Loucy (cell line): ENCODE results near the gene PXT1.
A peak's percentile ranks its signal among the peaks of the same experiment; 100 is the strongest.

ENCODE experiments used
- H2AFZ ChIP-seq: fragments of 200-600 bp; sonication (generic); 2 replicates; pipeline ENCODE4 v1.6.0; 2016; ENCODE audit warnings: antibody characterized with exemption, mild to moderate bottlenecking, low read length, moderate library complexity
- H3F3A ChIP-seq: fragments of 200-600 bp; 2 replicates; pipeline ENCODE4 v1.6.0; 2016; ENCODE audit warnings: antibody characterized with exemption, low read depth, mild to moderate bottlenecking
- H3K27me3 ChIP-seq: fragments of 200-600 bp; sonication (generic); 2 replicates; pipeline ENCODE4 v1.6.1; 2014; ENCODE audit warnings: low read length, mild to moderate bottlenecking; ENCODE audit not compliant: insufficient read depth, poor library complexity, severe bottlenecking
- H3K36me3 ChIP-seq: fragments of 200-600 bp; sonication (generic); 2 replicates; pipeline ENCODE4 v1.6.1; 2016; ENCODE audit warnings: low read length; ENCODE audit not compliant: insufficient read depth
- H3K4me1 ChIP-seq: fragments of 200-600 bp; sonication (generic); 2 replicates; pipeline ENCODE4 v1.5.1; 2014; ENCODE audit warnings: low read length, mild to moderate bottlenecking; ENCODE audit not compliant: insufficient read depth, poor library complexity, severe bottlenecking
- H3K4me2 ChIP-seq: fragments of 200-600 bp; sonication (generic); 2 replicates; pipeline ENCODE4 v1.6.0; 2014; ENCODE audit warnings: antibody characterized with exemption, low read length, low read depth, mild to moderate bottlenecking; ENCODE audit not compliant: poor library complexity, severe bottlenecking
- H3K4me3 ChIP-seq: fragments of 200-600 bp; sonication (generic); 2 replicates; pipeline ENCODE4 v1.5.1; 2014; ENCODE audit warnings: low read length, mild to moderate bottlenecking, mixed read lengths; ENCODE audit not compliant: poor library complexity, severe bottlenecking
- H3K79me2 ChIP-seq: fragments of 200-600 bp; sonication (generic); 2 replicates; pipeline ENCODE4 v1.6.1; 2014; ENCODE audit warnings: low read length; ENCODE audit not compliant: insufficient read depth
- H3K9ac ChIP-seq: fragments of 200-600 bp; sonication (generic); 2 replicates; pipeline ENCODE4 v1.6.0; 2014; ENCODE audit warnings: mild to moderate bottlenecking, low read depth, low read length, moderate library complexity; ENCODE audit not compliant: poor library complexity, severe bottlenecking
- H3K9me2 ChIP-seq: fragments of 200-600 bp; sonication (generic); replicated peaks from 2 replicates; pipeline ENCODE4 v1.6.1; 2016; ENCODE audit warnings: low read depth, low read length, mixed read lengths
- H3K9me3 ChIP-seq: fragments of 200-600 bp; sonication (generic); 2 replicates; pipeline ENCODE4 v1.6.1; 2014; ENCODE audit warnings: mild to moderate bottlenecking, antibody characterized with exemption, low read length, low read depth; ENCODE audit not compliant: insufficient read depth
- H4K20me1 ChIP-seq: fragments of 200-600 bp; sonication (generic); 2 replicates; pipeline ENCODE4 v1.6.0; 2014; ENCODE audit warnings: antibody characterized with exemption, low read length, mild to moderate bottlenecking; ENCODE audit not compliant: insufficient read depth, poor library complexity, severe bottlenecking
- CTCF ChIP-seq: fragments of 200-600 bp; sonication (generic); conservative IDR thresholded peaks from 2 replicates; pipeline ENCODE4 v1.5.1; 2014; ENCODE audit warnings: mild to moderate bottlenecking, antibody characterized with exemption, low read length
- EZH2phosphoT487 ChIP-seq: fragments of 200-600 bp; IDR thresholded peaks from 2 replicates; pipeline ENCODE4 v1.6.1; 2018; ENCODE audit warnings: antibody characterized with exemption, mild to moderate bottlenecking, moderate library complexity, borderline replicate concordance

The PXT1 gene

GRCh38 chr6:36428911-36429310, 13.7 kb downstream of the PXT1 start:
- Histone ChIP-seq H4K20me1 (no peaks in the 10 kb centered on the region), H3K27me3 (no peaks in the 10 kb centered on the region), H3K4me2 (no peak overlapping the region), H3K4me1 (peaks cover 1% of the 10 kb centered on the region), H3K79me2 (no peaks in the 10 kb centered on the region), H3K9me3 (no peaks in the 10 kb centered on the region), H3K36me3 (no peaks in the 10 kb centered on the region), H3F3A (no peaks in the 10 kb centered on the region; the same call in 1 of the 2 replicates), H3K9ac (no peak overlapping the region), H3K4me3 (no peak overlapping the region), H3K9me2 (no peaks in the 10 kb centered on the region), H2AFZ (no peak overlapping the region)
- TF ChIP-seq CTCF (no peak), EZH2phosphoT487 (no peak)

- H3K4me2 ChIP-seq, result no peak overlapping the region
- H2AFZ ChIP-seq, result no peak overlapping the region
- TF ChIP-seq EZH2phosphoT487 (no peak), CTCF (no peak)
- no peaks in the 10 kb centered on the region for H3K9me2 ChIP-seq
- H3K4me3 ChIP-seq, result no peak overlapping the region
- H3F3A ChIP-seq, result no peaks in the 10 kb centered on the region; the same call in 1 of the 2 replicates
- H3K4me1 ChIP-seq, result peaks cover 10% of the 10 kb centered on the region
- no peaks in the 10 kb centered on the region for H3K79me2 ChIP-seq
- H3K9ac ChIP-seq, result no peak overlapping the region
- H4K20me1 ChIP-seq, result no peaks in the 10 kb centered on the region
- no peaks in the 10 kb centered on the region for H3K27me3 ChIP-seq
- H3K36me3 ChIP-seq, result no peaks in the 10 kb centered on the region
- no peaks in the 10 kb centered on the region for H3K9me3 ChIP-seq
Measured at GRCh38 chr6:36426622-36427021, 16.0 kb downstream of the PXT1 start.

GRCh38 chr6:36423101-36423824, 19.4 kb downstream of the PXT1 start:
- Histone ChIP-seq H3F3A (no peaks in the 10 kb centered on the region; the same call in 1 of the 2 replicates), H3K36me3 (no peaks in the 10 kb centered on the region), H3K4me3 (peak overlapping the region; percentile 75), H3K4me1 (peaks cover 10% of the 10 kb centered on the region), H3K9me2 (no peaks in the 10 kb centered on the region), H3K9ac (peak overlapping the region; percentile 84), H3K27me3 (no peaks in the 10 kb centered on the region), H3K4me2 (peak overlapping the region; percentile 85), H2AFZ (peak overlapping the region; percentile 87), H3K9me3 (no peaks in the 10 kb centered on the region), H4K20me1 (no peaks in the 10 kb centered on the region), H3K79me2 (no peaks in the 10 kb centered on the region)
- TF ChIP-seq EZH2phosphoT487 (no peak), CTCF (peak; percentile 74)
